NCI-H2196 treated with DMSO at 0.1 percent for 48 hours (cell line): ENCODE results near the gene POFUT1.
"Not testable (repeated sequence)": the region's sequence is repeated elsewhere in the genome, so short reads cannot be mapped to it uniquely, and the experiment has no call there.

Experiments
- DNase-seq: peaks from one replicate; lab custom pipeline; 2025; ENCODE audit not compliant: unreplicated experiment; lab: John Stamatoyannopoulos, UW

The POFUT1 gene

GRCh38 chr20:32271620-32272019, 63.9 kb downstream of the POFUT1 start:
- no peak for DNase-seq

DNA sequence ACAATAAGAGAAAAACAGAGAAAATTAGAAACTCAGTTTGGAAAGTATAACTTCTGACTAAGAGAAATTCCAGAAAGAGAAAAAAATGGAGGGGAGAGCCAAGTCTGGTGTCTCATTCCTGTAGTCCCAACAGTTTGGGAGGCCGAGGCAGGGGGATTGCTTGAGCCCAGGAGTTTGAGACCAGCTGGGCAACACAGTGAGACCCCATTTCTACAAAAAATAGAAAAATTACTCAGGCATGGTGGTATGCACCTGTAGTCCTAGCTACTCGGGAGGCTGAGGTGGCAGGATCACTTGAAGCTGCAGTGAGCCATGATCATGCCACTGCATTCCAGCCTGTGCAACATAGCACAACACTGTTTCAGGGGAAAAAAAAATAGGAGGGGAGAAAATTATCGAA, 66.7 kb downstream of the POFUT1 start:
- DNase-seq: no peak

DNA sequence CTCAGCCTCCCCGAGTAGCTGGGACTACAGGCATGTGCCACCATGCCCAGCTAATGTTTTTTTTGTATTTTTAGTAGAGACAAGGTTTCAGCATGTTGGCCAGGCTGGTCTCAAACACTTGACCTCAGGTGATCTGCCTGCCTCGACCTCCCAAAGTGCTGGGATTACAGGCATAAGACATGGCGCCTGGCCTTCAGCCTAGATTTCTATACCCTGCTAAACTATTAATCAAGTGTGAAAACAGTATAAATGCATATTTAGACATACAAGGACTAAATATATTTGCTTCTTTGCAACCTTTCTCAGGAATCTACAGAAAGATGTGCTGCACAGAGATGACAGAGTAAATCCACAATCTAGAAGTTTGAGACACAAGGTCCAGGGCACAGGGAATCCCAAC, 67.5 kb downstream of the POFUT1 start:
- DNase-seq: not testable (repeated sequence)

DNA sequence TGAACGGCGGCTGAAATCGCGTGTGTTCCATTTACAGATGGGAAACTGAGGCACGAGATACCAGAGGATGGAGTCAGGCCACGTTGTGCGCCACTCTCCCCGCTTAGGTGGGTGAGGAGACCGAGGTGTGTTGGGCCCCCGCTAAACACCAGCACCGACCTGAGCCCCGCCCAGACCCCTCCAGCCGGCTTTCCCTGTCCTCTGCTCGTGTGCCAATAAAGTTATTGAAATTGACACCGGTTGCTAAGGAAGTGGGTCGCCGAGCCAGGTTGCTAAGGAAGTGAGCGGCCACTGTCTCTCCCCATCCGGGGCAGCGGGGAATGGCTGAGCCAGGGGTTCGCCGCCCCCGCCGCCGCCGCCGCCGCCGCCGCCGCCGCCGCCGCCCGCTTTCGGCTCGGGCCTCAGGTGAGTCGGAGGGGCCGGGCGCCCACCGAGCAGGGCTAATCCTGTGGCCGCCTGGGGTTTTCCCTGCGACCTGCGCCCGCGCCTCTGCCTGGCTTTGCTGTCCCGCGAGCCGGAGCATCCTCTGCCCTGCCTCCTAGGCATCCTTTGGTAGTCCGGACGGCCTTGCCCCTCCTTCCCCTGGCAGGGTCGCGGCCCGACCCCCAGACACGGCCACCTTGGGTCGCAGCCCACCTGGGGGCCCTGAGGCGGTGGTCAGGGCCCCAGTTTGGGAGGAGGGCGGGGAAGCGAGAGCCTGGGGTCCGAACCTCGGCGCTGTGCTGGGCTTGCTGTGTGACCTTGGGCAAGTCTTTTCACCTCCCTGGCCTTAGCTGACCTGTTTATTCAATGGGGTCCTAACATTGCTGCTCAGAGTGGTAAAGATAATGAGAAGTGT, 69.9 kb downstream of the POFUT1 start, which contains the start of gene KIF3B:
TSS of gene KIF3B (plus strand) at position 291 of the 838 bp plus-strand sequence. CDS start 32,127 bp downstream, outside the sequence.
- peak; percentile 81 for DNase-seq

GRCh38 chr20:32278199-32278643, 70.5 kb downstream of the POFUT1 start:
- no peak for DNase-seq

DNA sequence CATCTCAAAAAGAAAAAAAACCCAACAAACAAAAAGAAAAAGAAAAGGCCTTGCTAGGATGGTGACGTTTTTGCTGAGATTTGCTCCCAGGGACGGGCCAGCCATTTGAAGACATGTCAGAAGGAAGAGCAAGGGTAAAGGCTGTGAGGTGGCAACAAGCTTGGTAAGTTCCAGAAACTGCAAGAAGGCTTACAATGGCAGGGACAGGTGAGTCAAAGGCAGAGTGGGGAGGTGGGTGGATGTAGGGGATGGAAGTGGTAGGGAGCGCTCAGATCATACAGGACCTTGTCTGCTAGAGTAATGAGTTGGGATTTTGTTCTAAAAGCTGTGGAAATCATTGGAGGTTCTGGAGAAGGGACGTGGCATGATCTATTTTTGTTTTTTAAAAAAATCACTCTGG, 74.0 kb downstream of the POFUT1 start:
- DNase-seq: no peak

- DNase-seq: peak; percentile 41
Measured at GRCh38 chr20:32282461-32282860, 74.8 kb downstream of the POFUT1 start.

DNA sequence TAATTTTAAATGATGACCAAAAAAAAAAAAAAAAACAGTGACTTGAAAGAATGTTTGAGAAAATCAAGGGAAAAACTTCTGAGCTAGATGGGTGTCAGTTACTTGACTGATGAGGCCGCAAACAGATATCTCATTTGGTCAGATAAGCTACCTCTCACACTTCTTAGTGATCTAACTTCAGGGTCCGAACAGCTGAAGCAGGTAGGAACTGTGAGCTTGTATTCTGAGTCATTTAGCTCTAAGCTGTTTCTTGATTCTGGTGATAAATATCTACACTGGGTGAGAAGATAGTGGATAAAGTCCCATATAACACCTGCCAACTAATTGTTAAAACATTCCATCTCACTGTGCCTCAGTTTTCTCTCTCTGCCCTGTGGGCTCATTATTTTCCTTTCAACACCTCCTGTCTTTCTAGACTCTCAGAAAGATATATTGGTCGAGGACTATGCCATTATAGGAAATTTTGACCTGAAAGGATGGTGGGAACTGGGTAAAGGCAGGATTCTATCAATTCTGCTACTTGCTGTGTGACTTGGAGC, 77.5 kb downstream of the POFUT1 start:
- DNase-seq: no peak

- DNase-seq: no peak
Measured at GRCh38 chr20:32285621-32286371, 78.1 kb downstream of the POFUT1 start.

DNA sequence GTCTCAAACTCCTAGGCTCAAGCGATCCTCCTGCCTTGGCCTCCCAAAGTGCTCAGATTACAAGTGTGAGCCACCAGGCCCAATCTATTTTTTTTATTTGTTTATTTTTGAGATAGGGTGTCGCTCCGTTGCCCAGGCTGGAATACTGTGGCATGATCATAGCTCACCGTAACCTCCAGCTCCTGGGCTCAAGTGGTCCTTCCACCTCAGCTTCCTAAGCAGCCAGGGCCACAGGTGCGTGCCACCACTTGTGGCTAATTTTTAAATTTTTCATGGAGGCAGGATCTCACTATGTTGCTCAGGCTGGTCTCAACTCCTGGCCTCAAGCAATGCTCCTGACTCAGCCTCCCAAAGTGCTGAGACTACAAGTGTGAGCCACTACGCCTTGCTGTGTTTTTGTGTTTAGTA, 79.6 kb downstream of the POFUT1 start:
- DNase-seq: no peak
